Motor neuron (in vitro differentiated cells): ENCODE data around the gene AGPAT3. TPM values are rescaled to one million over a fixed set of nuclear protein-coding genes. Genes with fewer than 3 reads are reported as not detected.

Source experiments
- ATAC-seq, 8 experiments: fragments of 200-7000 bp; cut with Tn5 transposase; replicated peaks in 6 of 8; 2 replicates each; pipeline ENCODE4 v1.8.0; 2021; ENCODE audit warnings: mild to moderate bottlenecking in 8 of 8, moderate library complexity in 8 of 8
- H3K27ac ChIP-seq, 2 donors: fragments of 250-450 bp; sonication (Bioruptor Pico); 2 replicates each; pipeline ENCODE4 v1.9.0; 2021; ENCODE audit warnings: antibody characterized with exemption in 2 of 2, mild to moderate bottlenecking in 2 of 2, moderate library complexity in 1 of 2
- H3K4me1 ChIP-seq, 2 donors: fragments of 250-450 bp; sonication (Bioruptor Pico); replicated peaks in 1 of 2; 2 replicates each; pipeline ENCODE4 v1.6.1; 2021; ENCODE audit warnings: antibody characterized with exemption in 2 of 2, mild to moderate bottlenecking in 2 of 2, moderate library complexity in 1 of 2
- H3K4me3 ChIP-seq, 5 donors: fragments of 250-450 bp; sonication (Bioruptor Pico); 2 replicates each; pipeline ENCODE4 v1.9.0; 2021; ENCODE audit warnings: antibody characterized with exemption in 5 of 5, mild to moderate bottlenecking in 5 of 5, moderate library complexity in 4 of 5
- WGBS, 10 experiments: fragments of 450-650 bp; shearing (Covaris generic); methylation state at CpG; one replicate each; pipeline ENCODE4 v1.0.0; 2022; 5-methylcytosine and 5-hydroxymethylcytosine counted together
- in situ Hi-C, 9 experiments: fragments of 400-800 bp; cut with MboI; loops; one replicate each; pipeline ENCODE4 v1.15.0; 2021; ENCODE audit warnings: low sequenced_read_pairs in 9 of 9, low pct_unique_long_range_greater_than_20kb in 2 of 9; ENCODE audit not compliant: unreplicated experiment in 9 of 9
- total RNA-seq, 8 experiments: library from RNA; unstranded; fragments of 300-600 nt; gene quantifications; 2 replicates each; pipeline versions ENCODE4 v1.2.3 to v1.2.4, GENCODE V29; 2022

Gene AGPAT3
- total RNA-seq, 8 experiments from 2014 or later, result 13.0 to 44.5 (median 16.7) TPM

DNA sequence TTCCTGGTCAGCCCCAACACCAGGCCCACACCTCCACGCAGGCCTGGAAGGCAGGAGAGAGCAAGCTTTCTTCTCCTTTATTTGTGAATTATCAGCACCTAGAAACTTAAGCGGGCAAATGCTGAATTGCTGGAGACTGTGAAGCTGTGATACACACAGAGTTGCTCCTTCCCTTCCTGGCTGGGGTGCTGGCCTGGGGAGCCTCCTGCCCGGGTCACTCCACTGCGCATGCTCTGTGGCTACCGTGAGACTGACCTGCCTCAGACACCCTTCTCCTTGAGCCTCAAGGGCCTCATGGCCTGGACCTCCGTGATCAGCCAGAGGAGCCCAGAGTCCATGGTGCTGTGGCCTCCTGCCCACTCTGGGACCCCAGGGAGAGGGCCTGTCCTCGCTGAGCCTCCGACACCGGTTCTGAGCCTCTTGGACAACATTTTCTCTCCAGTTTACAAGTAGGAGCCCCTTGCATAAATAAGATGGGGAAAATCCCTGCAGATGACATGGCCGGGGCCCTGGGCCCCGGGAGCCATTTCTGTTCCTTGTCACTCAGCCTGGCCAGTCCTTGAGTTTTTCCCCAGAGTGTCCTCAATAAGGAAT lies 18.0 kb downstream of the AGPAT3 start:
- Histone ChIP-seq H3K4me3 (no peak overlapping the region), H3K4me1 (peaks cover 12 to 17% of the 10 kb centered on the region in 2 donors), H3K27ac (peak overlapping the region in 1 of 2 donors; percentile 58)
- WGBS, 10 experiments, result 60 to 100% (median 87%) methylated on average over 1 to 7 of the region's 11 CpGs; no CpG with 5 or more reads in 2 of the 10 experiments
- in situ Hi-C loops, result no loop called here
- no peak for ATAC-seq

DNA sequence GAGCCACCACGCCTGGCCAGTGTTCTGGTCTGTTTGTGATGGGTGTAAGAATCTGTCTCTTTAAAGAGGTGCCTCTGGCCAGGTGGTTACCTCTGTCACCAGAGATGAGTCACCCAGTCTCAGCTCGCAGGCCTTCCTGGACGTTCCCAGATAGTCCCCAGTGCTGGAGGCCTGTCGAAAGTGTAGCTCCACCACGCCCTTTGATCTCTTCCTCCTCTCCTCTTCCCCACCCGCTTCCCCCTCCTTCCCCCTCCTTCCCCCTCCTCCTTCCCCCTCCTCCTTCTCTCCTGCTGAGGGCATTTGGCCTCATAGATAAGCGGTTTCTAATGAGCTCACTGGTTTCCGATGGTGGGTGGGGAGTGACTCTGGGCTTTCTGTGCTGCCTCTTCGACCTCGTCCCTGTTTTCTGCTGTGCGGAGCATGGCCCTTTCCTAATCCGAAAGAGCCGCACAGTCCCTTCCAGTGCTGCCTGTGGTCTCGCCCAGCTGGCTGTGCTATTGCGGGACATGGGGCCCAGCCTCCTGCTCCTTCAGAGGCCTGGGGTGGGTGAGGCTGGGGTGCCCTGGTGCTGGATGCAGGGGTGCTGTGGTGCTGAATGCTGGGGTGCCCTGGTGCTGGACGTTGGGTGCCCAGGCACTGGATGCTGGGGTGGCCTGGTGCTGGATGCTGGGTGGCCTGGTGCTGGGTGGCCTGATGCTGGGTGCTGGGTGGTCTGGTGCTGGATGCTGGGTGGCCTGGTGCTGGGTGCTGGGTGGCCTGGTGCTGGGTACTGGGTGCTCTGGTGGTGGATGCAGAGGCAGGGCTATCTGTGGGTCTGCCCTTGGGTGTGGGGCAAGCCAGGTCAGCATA lies 19.2 kb downstream of the AGPAT3 start:
- in situ Hi-C loops, result no loop called here
- ATAC-seq, result peak in 7 of 8 experiments; percentile 29 to 62 (median 53)
- Histone ChIP-seq H3K4me1 (peaks cover 12 to 17% of the 10 kb centered on the region in 2 donors), H3K27ac (peak overlapping the region; percentile 20 to 67), H3K4me3 (no peak overlapping the region)
- 29 to 100% methylated on average over 1 of the region's 16 CpGs; no CpG with 5 or more reads in 8 of the 10 experiments for WGBS, 10 experiments

DNA sequence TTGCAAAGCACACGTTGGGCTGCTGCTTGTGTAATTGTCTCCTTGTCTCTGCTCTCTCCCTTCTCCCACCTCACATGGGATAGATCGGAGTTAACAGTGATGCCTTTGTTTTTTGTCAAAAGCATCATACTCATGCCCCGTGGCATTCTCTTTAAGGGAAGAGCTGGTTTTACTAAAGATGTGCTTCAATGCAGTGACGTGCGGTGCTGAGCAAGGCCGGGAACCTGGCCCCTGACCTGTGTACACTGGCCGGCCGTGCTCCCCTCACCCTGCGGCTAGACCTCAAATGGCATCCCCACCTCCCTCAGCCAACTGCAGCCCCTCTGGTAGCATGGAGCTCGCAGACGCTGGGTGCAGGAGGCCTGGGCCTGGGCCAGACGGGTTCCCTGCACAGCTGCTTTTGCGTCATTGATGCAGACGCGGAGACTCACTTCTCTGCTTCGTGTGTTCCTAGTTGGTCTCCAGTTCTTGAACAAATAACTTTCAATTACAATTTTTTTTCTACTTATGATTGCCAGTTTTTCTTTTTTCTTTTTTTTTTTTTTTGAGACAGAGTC lies 19.9 kb downstream of the AGPAT3 start:
- H3K4me1 ChIP-seq, result peaks cover 12 to 17% of the 10 kb centered on the region in 2 donors
- in situ Hi-C loops, result no loop called here
- H3K27ac ChIP-seq, result no peak overlapping the region
- H3K4me3 ChIP-seq, result no peak overlapping the region
- peak in 2 of 8 experiments; percentile 17 to 19 for ATAC-seq
- 66 to 100% (median 80%) methylated on average over 1 to 10 of the region's 16 CpGs; no CpG with 5 or more reads in 3 of the 10 experiments for WGBS, 10 experiments

DNA sequence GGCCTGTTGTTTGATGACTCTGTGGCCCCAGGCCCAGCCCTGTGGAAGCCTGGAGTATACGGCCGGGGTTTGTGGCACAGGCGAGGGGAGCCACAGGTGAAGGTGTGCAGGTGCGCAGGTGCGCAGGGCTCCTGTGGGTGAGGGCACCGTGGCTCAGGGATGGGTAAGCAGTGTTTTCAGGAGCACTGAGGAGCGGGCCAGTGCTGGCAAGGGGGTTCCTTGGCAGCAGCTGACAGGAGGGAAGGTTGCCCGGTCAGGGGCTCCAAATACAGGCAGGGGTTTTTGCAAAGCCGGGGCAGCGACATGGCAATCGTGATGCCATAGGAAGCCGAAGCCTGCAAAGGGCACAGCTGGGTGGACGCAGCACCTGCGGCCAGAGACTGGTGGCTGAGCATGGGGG lies 20.7 kb downstream of the AGPAT3 start:
- no peak for ATAC-seq
- Histone ChIP-seq H3K4me3 (no peak overlapping the region), H3K27ac (no peak overlapping the region), H3K4me1 (peaks cover 12 to 17% of the 10 kb centered on the region in 2 donors)
- in situ Hi-C loops, result no loop called here
- WGBS, 10 experiments, result 83 to 100% (median 98%) methylated on average over 3 to 9 of the region's 14 CpGs; no CpG with 5 or more reads in 7 of the 10 experiments

DNA sequence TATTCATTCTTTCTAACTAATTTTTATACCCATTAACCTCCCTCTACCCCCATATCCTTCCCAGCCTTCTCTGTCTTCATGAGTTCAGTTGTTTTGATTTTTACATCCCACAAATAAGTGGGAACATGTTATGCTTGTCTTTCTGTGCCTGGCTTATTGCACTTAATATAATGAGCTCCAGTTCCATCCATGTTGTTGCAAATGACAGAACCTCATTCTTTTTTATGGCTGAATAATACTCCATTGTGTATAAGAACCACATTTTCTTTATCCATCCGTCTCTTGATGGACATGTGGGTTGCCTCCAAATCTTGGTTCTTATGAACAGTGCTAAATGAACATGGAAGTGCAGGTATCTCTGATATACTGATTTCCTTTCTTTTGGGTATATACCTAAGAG lies 21.5 kb downstream of the AGPAT3 start:
- H3K4me1 ChIP-seq, result peaks cover 12 to 17% of the 10 kb centered on the region in 2 donors
- 71 to 100% (median 88%) methylated on average over 1 of the region's 1 CpG; no CpG with 5 or more reads in 5 of the 10 experiments for WGBS, 10 experiments
- ATAC-seq, result no peak
- H3K4me3 ChIP-seq, result no peak overlapping the region
- H3K27ac ChIP-seq, result no peak overlapping the region
- in situ Hi-C loops, result no loop called here

DNA sequence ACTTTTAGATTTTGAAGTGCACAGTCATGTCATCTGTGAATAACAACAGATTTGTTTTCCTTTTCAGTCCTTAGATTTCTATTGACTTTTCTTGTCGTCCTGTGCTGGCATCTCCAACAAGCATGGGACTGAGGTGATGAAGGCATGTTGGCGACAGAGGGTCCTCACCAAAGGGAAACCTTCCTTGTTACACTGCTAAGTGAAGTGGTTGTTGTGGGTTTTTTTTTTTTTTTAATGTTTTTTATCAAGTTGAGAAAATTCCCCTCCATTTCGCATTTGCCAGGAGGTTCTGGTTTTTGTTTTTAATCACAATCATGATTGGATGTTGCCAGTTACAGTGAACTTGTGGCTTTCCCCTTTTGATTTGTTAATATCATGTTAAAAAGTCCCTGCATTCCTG lies 24.0 kb downstream of the AGPAT3 start:
- 45 to 100% (median 80%) methylated on average over 1 to 3 of the region's 3 CpGs; no CpG with 5 or more reads in 1 of the 10 experiments for WGBS, 10 experiments
- in situ Hi-C loops, result no loop called here
- no peak overlapping the region for H3K27ac ChIP-seq
- H3K4me1 ChIP-seq, result peaks cover 9 to 10% of the 10 kb centered on the region in 2 donors
- no peak overlapping the region for H3K4me3 ChIP-seq
- ATAC-seq, result no peak

DNA sequence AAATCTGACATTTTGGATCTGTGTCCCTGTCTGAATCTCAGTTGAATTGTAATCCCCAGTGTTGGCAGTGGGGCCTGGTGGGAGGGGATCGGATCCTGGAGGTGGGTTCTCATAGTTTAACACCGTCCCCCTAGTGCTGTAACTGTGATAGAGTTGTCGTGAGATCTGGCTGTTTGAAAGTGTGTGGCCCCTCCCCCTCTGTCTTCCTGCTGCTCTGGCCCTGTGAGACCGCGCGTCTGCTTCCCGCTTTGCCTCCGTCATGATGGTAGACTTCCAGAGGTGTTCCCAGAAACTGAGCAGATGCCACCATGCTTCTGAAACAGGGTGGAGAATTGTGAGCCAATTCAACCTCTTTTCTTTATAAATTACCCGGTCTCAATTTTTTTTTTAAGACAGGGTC lies 25.0 kb downstream of the AGPAT3 start:
- Histone ChIP-seq H3K4me1 (peaks cover under 1 to 2% of the 10 kb centered on the region in 2 donors), H3K4me3 (no peak overlapping the region), H3K27ac (no peak overlapping the region)
- ATAC-seq, result no peak
- in situ Hi-C loops, result no loop called here
- WGBS, 10 experiments, result 40 to 100% (median 85%) methylated on average over 1 to 9 of the region's 9 CpGs; no CpG with 5 or more reads in 2 of the 10 experiments

DNA sequence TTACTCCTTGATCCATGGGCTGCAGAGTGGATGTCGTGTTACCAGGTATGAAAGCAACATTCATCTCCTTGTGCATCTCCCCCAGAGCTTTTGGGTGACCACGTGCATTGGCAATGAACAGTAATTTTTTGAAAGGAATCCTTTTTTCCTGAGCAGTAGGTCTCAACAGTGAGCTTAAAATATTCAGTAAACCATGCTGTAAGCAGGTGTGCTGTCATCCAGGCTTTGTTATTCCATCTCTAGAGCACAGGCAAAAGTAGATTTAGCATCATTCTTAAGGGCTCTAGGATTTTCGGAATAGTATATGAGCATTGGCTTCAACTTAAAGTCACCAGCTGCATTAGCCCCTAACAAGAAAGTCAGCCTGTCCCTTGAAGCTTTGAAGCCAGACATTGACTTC lies 27.3 kb downstream of the AGPAT3 start:
- WGBS, 10 experiments, result 82 to 100% (median 88%) methylated on average over 1 to 3 of the region's 3 CpGs; no CpG with 5 or more reads in 3 of the 10 experiments
- in situ Hi-C loops, result no loop called here
- Histone ChIP-seq H3K4me1 (no peaks in the 10 kb centered on the region), H3K27ac (no peak overlapping the region), H3K4me3 (no peak overlapping the region)
- no peak for ATAC-seq

DNA sequence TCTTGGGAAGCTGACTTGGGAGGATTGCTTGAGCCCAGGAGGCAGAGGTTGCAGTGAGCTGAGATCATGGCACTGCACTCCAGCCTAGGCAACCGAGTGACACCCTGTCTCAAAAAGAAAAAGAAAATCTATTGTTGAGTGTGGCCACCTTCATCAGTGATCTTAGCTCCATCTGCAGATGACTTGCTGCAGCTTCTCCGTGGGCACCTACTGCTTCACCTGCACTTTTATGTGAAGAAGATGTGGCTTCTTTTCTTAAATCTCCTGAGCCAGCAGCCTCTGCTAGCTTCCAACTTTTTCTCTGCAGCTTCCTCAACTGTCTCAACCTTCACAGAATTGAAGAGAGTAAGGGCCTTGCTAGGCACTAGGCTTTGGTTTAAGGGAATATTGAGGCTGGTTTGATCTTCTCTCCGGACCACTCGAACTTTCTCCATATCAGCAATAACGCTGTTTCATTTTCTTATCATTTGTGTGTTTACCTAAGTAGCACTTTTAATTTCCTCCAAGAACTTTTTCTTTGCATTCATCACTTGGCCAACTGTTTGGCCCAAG lies 28.0 kb downstream of the AGPAT3 start:
- Histone ChIP-seq H3K27ac (no peak overlapping the region), H3K4me1 (no peaks in the 10 kb centered on the region), H3K4me3 (no peak overlapping the region)
- in situ Hi-C loops, result no loop called here
- 80 to 100% (median 95%) methylated on average over 1 to 5 of the region's 5 CpGs for WGBS, 10 experiments
- ATAC-seq, result no peak

DNA sequence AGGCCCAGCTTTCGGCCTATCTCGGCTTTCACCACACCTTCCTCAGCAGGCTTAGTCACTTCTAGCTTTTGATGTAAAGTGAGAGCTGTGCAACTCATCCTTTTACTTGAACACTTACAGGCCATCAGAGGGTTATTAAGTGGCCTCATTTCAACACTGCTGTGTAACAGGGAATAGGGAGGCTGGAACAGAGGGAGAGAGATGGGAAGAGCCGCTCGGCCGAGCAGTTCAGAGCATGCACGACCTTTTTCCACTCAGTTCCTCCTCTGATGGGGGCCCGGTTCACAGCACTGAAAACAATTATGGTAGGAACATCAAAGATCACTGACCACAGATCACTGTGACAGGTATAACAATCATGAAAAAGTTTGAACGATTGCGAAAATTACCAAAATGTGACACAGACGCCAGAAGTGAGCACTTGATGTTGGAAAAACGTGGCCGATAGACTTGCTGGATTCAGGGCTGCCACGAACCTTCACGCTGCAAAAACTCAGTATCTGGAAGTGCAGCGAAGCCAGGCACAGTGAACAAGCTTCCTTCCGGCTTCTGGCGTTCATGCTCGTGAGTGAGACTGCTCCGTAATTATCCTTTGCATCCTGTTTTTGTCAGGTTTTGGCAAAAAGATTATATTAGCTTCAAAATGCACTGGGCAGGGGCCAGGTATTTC lies 28.6 kb downstream of the AGPAT3 start:
- H3K4me3 ChIP-seq, result no peak overlapping the region
- in situ Hi-C loops, result no loop called here
- 82 to 100% (median 91%) methylated on average over 3 to 18 of the region's 19 CpGs for WGBS, 10 experiments
- no peaks in the 10 kb centered on the region for H3K4me1 ChIP-seq
- no peak for ATAC-seq
- H3K27ac ChIP-seq, result no peak overlapping the region

DNA sequence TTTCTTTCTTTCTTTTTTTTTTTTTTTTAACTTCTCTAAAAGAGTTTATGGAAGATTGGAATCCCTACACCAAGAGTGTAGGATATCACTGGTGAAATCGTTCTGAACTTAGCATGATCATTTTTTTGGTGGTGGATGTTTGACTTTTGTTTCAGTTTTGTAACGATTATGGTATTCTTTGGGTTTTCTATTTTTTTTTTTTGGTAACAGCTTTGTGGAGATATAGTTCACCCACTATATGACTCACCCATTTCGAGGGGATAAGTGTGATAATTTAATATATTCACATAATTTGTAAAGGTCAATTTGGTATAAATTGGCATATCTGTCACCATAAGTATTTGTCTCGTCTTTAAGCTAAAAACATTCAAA lies 29.2 kb downstream of the AGPAT3 start:
- ATAC-seq, result no peak
- no peak overlapping the region for H3K4me3 ChIP-seq
- in situ Hi-C loops, result no loop called here

DNA sequence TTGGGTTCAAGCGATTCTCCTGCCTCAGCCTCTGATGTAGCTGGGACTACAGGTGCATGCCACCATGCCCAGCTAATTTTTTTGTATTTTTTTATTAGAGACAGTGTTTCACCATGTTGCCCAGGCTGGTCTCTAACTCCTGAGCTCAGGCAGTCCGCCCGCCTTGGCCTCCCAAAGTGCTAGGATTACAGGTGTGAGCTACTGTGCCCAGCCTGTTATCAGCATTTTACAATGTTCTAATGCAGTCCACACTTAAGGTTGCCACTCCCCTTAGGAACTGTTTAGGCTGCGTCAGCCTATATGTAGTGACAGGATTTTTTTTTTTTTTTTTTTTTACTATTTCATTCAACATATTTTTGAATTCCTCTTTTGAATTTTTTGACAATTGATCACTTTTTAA lies 30.2 kb downstream of the AGPAT3 start:
- no peak overlapping the region for H3K4me3 ChIP-seq
- no peak overlapping the region for H3K27ac ChIP-seq
- WGBS, 10 experiments, result 50 to 100% (median 98%) methylated on average over 1 to 4 of the region's 4 CpGs
- ATAC-seq, result no peak
- H3K4me1 ChIP-seq, result no peaks in the 10 kb centered on the region
- in situ Hi-C loops, result no loop called here

More for the DNA sequence above, 29.2 kb downstream of the AGPAT3 start:
- WGBS, 10 experiments, result 52 to 100% (median 81%) methylated on average over 1 to 4 of the region's 4 CpGs
- Histone ChIP-seq H3K27ac (no peak overlapping the region), H3K4me1 (no peaks in the 10 kb centered on the region)
